ENCODE data around the gene JMJD7.
A peak's percentile ranks its signal among the peaks of the same experiment; 100 is the strongest.

JMJD7 gene

DNA sequence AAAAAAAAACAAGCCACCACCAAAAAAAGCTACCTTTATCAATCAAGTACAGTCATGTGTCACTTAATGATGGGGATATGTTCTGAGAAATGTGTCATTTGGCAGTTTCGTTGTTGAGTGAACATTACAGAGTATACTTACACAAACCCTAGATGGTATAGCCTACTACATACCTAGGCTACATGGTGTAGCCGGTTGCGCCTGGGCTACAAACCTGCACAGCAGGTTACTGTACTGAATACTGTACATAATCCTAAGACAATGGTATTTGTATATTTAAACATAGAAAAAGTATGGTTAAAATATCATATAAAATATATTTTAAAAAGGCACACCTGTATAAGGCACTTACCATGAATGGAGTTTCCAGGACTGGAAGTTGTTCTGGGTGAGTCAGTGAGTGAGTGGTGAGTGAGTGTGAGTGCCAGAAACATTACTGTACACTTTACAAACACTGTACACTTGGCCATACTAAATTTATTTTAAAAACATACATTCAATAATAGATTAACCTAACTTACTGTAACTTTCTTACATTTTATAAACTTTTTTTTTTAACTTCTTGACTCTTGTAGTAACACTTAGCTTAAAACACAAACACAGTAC, 25.9 kb upstream of the JMJD7 start:
- DNase-seq, result no peak

- no peak for DNase-seq
Observed at GRCh38 chr15:41804361-41804760, 23.5 kb upstream of the JMJD7 start.

- no peak for DNase-seq
Observed at GRCh38 chr15:41804916-41805666, 22.8 kb upstream of the JMJD7 start.

DNA sequence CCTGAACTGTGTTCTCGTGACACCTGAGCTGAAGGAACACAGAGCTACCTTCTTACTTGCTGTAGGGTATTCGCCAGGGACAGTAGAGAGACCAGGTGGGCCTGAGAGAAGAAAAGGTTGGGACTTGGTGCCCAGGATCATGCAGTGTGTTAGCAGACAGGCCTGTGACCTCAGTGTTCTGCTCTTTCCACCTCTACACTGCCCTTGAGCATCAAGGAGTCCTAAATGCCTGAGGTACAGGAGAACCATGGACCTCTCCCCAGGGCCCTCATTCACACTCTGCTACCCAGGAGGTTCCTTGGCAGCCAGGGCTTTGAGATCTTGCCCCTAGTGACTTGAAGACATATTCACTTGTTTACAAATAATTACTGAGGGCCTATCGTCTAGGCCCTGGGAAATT, 22.2 kb upstream of the JMJD7 start:
- DNase-seq, result no peak

- DNase-seq, result no peak
Observed at GRCh38 chr15:41806291-41807181, 21.4 kb upstream of the JMJD7 start.

DNA sequence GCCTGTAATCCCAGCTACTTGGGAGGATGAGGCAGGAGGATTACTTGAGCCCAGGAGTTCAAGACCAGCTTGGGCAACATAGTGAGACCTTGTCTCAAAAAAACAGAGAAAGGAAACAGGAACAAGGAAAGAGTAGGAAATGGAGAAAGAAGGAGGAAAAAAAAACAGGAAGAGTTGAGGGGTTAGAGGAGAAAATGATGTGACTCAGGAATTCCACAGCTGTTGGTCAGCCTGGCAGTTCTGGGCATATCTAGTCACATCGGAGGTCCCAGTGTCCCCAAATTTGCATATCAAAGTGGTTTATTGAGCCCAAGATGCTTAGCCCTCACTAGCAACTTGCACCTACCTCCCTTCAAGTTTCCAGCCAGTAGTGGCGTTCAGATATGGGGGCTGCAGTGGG, 18.8 kb upstream of the JMJD7 start:
- DNase-seq, result no peak

GRCh38 chr15:41809526-41810220, 18.2 kb upstream of the JMJD7 start:
- no peak for DNase-seq

DNA sequence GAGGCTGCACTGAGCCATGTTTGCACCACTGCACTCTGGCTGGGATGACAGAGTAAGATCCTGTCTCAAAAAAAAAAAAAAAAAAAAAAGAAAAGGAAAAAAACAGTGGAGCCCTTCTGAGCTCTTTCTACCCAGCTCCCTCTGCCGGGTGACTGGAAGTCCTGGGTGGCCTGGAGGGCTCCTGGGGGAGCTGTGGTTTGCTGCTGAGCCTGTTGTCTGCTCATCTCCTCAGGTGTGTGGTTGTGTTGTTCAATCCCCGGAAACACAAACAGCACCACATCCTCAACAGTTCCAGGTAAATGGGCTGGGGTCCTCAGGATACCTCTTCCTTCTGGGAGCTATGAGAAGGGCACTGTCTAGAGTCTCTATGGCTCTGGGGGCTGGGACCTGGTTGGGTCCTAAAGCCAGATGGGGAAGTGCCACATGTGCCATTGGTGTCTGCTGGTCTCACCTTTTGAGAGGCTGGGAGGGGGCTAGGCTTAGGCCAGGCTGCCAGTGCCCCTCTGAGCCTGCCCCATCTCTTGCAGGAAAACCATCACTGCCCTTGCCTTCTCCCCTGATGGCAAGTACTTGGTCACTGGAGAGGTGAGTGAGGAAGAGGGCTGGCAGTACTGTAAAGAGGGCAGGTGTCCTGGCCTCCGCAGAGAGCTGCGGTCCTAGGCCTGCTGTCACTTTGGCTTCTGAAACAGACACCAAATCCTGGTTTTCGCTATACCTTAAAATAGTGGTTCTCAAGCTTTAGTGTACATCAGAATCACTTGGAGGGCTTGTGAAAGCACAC, 17.1 kb upstream of the JMJD7 start:
- DNase-seq, result no peak

GRCh38 chr15:41811432-41812195, 16.3 kb upstream of the JMJD7 start:
- DNase-seq, result peak; percentile 74

DNA sequence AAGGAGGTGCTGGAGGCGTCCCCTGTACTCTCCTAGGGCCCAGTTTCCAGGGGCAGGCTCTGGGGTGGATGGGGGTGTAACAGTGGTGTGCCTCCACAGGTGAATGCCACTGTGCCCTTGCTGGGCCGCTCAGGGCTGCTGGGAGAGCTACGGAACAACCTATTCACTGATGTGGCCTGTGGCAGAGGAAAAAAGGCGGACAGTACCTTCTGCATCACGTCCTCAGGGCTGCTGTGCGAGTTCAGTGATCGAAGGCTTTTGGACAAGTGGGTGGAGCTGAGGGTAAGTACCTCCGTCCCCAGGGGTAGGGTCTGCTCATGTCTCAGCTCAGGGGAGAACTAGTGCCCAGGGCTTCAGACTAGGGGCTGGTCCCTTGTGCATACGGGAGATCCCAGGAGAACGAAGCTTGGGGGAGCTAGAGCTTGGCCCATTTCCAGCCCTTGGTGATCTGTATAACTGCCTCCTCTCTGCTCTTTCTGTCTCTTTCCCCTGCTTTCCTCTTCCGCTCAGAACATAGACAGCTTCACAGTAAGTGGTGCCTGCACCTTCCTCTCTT, 15.0 kb upstream of the JMJD7 start:
- DNase-seq, result no peak

GRCh38 chr15:41813426-41813825, 14.5 kb upstream of the JMJD7 start:
- DNase-seq, result no peak

GRCh38 chr15:41814534-41814933, 13.4 kb upstream of the JMJD7 start:
- DNase-seq, result no peak

DNA sequence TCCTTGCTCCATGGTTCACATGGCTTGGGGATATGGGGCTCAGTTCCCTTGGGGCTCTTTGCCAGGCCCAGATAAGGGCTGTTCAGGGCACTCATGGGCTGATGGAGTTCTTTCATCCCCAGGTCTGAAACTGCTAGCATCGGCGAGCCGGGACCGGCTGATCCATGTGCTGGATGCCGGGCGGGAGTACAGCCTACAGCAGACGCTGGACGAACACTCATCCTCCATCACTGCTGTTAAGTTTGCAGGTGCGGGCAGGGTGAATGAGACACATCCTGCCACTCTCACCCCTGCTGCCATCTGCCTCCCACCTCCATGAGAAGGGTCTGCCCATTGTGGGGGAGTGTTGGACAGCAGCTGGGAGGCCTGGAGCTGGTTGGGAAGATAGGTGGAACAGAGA, 11.1 kb upstream of the JMJD7 start:
- DNase-seq, result no peak

- DNase-seq, result no peak
Observed at GRCh38 chr15:41817327-41817726, 10.6 kb upstream of the JMJD7 start.

GRCh38 chr15:41817781-41818180, 10.1 kb upstream of the JMJD7 start:
- no peak for DNase-seq

DNA sequence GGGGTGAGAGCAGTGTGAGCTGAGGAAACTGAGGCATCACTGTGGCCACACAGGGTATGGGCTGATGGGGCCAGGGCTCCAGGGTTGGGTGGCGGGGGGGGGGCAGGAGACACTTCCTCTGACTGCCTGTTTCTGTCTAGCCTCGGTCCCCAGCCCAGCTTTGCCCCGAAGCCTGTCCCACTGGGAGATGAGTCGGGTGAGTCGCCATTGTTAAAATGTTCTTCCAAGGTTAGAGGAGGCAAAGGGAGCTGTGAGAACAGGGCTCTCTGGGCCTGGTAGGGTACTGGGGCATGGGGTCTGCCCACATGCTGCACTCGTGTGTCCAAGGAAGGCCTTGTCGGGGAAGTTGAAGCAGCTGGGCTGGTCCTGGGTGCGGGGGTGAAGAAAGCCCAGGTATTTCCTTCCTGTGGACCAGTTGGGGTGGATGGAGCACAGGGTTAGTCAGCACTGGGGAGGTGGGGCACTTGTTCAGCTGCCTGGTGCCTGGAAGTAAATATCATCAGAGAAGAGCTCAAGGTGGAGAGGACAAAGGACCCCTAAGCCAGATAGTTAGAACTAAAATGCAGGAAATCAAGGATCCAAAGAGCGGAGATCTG, 8.3 kb upstream of the JMJD7 start:
- no peak for DNase-seq

DNA sequence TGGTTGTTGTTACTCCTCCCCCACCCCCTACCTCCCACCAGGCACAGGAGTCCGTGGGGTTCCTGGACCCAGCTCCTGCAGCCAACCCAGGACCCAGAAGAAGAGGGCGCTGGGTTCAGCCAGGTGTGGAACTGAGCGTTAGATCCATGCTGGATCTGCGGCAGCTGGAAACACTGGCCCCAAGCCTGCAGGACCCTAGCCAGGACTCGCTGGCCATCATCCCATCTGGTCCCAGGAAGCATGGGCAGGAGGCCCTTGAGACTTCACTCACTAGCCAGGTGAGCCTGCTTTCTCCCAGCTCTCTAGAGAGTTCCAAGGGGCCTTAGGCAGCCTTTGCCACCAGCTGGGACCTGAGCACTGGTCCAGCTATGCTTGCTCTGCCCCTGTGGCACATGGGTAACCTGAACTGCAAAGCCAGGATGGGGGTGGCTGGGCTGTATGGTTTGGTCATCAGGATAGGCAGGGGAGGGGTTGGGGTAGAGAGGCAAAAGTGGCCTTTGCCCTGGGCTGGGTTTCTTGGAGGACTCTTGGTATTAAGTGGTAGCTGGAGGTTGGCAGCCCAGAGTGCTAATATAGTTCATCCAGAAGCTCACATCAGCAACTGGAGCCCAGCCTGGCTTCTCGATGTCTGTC, 7.0 kb upstream of the JMJD7 start:
- no peak for DNase-seq

DNA sequence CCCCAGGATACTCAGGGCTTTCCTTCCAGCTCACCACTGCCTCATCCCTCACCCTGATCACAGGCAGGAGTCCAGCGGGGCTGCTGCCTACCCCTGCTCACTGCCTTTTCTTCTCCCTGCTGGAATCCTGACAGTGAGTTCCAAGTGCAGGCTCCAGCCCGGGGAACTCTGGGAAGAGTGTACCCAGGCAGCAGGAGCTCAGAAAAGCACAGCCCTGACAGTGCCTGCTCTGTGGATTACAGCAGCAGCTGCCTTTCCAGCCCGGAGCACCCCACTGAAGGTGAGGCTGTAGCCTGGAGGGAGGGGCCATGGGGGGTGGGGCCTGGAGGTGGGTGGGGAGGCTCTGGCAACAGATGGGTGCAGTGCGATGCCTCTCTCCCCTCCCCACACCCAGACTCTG, 6.1 kb upstream of the JMJD7 start:
- DNase-seq, result no peak

DNA sequence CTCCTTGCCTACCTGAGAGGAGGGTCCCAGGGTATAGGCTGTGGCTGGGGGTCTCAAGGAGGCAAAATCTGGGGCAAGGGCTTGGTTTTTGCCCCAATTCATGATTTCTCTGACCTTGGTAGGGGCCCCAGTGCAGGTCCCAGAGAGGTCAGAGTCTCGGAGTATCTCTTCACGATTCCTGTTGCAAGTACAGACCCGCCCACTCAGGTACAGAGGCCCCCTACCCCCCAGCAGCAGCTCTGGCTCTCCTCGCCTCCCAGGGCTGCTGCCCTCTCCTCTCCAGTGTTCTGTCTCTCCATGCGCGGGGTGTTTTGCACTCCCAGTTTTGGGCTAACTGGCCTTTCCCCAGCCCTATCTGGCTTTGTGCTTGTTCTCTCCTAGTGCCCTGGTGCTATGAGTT, 5.4 kb upstream of the JMJD7 start:
- DNase-seq, result no peak

DNA sequence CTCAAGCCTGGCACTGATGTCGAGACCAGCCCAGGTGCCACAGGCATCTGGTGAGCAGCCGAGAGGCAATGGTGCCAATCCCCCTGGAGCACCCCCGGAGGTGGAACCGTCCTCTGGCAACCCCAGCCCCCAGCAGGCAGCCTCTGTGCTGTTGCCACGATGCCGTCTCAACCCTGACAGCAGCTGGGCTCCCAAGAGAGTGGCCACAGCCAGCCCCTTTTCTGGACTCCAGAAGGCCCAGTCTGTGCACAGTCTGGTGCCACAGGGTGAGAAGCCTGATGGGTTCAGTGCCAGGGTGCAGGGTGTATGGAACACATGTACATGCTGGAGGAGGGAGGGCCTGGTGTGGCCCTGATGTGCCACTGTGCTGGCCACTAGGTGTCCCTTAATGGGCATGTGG, 4.9 kb upstream of the JMJD7 start:
- no peak for DNase-seq

All from activated naive CD4-positive, alpha-beta T cell treated with Interleukin-2 at 50 U/mL for 16 hours (primary cell).